Stimulated activated CD8-positive, alpha-beta memory T cell treated with anti-CD3 and anti-CD28 coated beads, Interleukin-4, amount 100 ng/mL, for 24 hours (primary cell): Measurements from ENCODE around the gene OPCML.

Source experiments
- DNase-seq: peaks from one replicate; pipeline ENCODE4 v3.0.0-alpha.2; 2020; ENCODE audit warnings: low read depth

The OPCML gene

DNA sequence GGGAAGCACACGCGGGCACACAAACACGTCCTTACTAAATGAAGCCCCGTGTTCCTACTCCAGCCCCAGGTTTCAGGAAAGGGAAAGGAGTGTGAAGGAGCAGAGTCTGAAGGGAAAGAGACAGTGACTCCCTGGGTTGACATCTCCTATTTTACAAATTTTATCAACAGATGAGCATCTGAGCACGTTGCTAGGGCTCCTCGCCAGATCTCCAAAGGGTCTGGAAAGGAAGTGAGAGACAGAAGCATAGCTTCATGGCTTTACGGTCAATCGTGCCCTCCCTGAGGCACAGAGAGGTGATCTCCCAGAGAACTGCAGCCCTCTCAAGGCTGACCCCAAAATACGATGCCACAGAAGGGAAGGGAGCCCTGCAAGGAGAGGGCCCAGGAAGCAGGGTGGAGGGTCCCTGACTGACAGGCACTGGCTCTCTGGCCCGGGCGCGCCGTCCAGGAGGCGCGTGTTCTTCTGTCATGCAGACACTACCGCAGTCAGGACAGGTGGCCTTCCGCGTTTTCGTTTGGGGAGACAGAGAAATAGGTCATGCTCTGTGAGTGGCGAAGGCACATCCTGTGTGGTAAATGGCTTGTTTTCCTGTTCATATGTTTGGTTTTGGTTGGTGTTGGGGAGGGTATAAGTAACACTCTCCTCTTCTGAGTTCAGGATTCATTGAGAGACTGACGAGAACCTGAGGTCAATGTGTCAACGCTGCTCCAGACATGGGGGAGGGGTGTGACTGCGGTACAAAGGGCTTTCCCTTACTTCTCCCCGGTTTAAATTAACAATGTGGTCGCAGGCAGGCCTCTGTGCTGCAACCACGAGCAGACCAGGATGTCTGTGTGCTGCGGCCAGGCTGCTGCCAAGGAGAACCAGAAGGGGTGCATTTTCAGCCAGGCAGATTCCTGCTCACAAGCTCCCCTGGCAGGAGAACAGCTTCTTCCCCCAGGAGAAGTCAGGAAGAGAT, 813.3 kb downstream of the OPCML start:
- DNase-seq: peak; percentile 17

DNA sequence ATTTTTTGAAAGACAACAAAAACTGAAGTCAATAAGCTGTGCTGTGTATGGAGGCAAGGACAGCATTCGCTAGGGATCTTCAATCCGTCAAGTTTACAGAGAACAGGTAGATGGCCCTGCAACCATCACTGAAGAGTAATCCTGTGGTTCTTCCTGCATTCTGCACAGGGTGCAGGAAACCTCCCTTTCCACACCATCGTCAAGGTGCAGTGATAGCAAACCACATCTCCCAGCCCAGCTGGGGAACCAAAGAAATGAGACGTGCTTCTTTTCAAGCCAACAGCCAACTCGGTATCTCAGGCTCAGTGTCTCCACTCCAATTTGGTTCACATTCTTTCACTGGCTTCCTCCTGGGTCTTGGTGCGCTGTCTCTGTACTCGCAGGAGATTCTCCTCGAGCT, 814.5 kb downstream of the OPCML start:
- DNase-seq: no peak

DNA sequence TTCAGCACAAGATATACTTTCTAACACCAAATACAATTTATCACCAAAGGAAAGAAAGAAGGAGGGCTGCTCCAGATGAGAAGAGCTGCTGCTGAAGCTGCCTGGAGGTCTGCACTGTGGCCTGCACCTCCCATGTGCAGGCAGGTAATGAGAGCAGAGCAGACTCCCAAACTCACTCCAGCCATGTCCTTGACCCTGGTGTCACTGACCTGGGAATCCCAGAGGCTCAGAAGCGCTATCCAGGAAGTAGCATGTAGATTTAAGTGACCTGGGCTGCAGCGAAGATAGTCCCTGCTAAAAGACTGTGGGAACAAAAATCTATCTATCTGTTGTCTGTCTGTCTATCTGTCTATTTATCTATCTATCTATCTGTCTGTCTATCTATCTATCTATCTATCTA, 816.3 kb downstream of the OPCML start:
- DNase-seq: no peak

DNA sequence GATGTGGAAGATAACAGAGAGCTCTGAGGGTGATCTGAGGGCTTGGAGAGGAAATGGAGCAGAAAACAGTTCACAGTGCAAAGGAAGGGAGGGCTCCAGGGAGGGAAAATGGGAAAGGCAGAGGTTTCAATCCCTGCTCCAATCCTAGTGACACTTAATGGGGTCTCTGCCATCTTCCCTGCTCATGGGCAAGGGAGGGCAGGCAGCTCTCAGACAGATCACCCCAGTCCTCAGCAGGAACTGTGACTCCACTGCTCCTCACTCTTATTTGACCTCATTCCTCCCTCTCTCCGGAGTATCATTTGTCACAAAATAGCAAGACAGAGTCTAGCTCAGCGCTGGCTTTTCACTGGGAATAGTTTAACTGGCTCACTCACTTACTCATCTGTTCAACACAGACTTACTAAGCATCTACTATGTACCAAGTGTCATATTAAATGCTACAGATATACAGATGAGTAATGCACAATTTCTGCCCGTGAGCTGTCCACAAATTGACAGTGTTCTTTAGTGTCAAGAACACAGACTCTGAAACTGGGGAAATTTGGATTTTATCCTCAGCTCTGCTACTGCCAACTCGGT, 817.4 kb downstream of the OPCML start:
- no peak for DNase-seq

DNA sequence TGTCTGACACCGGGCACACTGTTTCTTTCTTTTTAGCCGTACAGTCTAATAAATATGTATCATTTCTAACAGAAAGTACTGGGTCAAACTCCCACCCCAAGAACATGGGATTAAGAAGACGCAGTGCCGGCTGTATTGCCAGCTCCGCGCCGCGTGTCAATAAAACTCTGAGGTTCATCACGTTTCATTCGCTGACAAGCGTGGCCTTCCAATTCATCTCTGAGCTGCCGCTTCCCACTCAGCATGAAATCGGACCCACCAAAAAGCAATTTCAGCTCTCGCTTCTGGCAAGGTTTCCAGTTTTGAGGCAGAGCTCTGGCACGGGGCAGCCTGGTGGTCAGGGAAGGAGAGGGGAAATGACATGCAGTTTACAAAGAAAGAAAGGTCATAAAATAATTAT, 819.8 kb downstream of the OPCML start:
- no peak for DNase-seq

DNA sequence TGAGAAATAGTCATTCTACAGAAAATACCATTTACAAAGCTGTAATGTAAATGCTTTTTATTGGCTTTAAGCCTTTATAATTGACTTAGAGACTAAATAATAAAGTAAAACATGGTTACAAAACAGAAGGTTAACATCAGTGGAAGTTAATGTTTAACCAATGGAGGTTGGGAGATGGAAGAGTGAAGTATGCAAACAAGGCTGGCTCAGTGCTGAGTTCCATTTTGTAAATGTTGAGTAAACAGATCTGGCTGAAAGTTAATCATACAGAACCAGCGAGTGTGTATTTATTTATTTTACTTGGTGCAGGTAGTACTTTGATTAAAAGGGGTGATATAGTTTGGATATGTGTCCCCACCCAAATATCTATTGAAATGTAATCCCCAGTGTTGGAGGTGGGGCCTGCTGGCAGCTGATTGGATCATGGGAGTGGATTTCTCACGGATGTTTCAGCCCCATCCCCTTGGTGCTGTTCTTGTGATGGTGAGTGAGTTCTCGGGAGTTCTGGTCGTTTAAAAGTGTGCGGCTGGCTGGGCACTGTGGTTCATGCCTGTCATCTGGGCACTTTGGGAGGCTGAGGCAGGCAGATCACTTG, 827.4 kb downstream of the OPCML start:
- DNase-seq: no peak

DNA sequence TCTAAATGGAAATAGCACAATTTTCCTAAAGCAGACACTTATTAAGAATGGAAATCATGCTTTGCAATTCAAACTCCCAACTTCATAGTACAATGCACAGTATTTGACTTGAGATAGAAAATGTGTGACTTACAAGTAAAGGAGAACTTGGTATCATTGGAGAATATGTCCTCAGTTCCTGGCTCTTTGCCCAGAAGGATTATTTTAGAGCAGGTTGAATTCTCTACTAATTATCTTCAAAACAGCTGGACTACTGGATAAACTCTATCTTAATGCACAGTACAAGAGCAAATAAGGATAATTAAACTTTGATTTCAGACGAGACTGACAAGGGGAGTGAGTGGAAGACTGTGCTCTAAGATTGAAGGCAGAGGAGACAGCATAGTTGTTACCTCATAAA, 839.4 kb downstream of the OPCML start:
- DNase-seq: no peak

DNA sequence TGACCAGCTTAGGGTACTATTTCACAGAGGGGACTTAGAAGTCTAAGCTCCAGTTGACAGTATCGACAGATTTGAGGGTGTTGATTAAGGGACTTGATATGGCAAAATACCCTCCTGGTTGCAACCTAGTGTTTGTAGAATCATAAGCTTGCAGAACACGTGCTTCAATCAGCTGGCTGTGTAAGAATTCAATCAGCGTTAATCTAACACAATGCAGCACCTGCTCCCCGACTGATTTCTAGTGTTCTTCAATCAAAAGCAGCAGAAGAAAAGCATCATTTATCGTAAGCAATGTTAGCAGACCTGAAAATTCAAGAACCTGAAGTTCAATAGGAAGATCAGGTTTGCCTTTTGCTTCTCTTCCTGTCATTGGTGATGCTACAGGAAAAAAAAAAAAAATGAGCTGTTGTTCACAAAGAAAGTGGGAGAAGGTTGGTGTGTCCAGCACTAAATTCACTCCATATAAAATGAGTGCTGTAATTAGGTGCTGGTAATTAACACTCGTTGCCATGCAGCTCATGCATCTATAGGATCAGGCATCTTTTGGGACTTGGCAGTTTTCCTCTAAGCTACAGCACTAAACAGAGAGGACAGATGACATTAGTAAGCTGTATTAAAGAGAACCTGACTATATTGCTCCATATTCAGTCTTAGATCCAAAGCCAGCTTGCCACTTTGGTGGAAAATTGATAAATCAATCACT, 840.3 kb downstream of the OPCML start:
- DNase-seq: no peak

DNA sequence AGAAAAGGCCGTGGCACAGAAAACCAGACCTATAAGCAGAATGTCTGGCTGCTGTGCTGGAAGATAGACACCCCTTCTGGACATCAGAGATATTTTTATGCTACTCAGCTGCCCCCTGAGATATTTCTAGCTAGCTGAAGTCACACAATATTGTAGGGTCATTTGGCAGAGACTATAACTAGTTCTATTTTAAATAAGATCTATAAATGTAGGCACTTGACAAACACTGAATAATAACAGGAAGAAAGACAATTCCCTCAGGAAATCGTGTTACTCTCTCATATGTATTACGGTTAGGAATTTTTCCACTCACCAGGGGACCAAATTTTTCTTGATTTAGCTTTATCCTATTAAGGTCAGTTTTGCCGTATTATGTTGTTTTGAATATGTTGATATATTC, 845.4 kb downstream of the OPCML start:
- no peak for DNase-seq

DNA sequence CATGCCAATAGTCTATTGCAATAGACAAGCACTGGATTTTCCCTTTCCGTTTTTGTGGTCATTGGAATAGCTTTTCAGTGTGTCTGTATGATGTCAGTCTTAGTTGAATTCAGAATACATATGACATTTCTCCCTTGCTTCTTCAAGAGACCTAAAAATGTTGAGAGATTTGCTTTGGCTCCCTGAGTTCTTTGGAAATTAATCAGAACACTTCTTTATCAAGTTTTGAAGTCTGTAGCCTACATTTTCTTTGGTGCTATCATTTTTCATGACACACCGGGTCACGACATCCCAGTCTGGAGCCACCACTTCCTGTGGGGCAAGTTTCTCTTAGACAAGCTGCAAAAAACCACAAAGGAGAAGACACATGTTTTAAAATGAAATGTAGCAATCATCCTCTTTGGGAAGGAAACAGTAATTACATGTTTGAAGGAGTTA, 847.1 kb downstream of the OPCML start:
- DNase-seq: no peak

DNA sequence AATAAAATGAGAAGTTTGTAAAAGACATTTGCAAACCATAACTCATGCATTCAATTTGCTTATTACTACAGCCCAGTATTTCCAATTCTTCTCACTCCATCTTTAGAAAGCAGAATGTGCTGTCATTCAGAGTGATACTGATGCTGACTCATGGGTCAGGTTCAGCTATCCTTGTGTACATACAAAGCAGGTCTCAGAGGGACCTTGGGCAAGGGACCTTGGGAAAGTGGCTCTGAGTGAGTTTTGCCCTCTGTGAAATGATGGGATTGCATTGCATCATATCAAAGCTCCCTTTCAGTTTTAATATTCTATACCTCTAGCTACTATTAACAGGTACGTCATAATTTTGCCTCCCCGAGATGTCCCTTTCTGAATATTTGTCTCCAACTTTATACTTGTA, 848.7 kb downstream of the OPCML start:
- DNase-seq: no peak

DNA sequence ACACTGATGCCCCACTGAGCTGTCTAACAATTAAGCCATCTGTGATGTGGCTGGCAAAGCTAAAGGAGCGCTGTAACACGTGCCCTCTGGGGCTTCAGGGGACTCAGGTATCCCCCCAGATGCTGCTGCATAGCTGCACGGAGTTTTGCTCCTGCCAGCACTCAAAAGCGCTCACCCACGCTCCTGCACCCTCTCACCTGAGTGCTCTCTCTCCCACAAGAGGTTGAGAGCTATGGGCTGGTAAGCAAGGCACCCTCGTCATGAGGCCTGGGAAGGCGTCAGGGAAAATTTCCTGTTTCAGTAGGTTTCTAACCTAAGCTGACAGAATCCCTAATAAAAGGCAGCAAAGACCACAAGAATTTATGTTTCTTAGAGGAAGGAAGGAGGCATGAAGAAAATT, 850.3 kb downstream of the OPCML start:
- DNase-seq: no peak

DNA sequence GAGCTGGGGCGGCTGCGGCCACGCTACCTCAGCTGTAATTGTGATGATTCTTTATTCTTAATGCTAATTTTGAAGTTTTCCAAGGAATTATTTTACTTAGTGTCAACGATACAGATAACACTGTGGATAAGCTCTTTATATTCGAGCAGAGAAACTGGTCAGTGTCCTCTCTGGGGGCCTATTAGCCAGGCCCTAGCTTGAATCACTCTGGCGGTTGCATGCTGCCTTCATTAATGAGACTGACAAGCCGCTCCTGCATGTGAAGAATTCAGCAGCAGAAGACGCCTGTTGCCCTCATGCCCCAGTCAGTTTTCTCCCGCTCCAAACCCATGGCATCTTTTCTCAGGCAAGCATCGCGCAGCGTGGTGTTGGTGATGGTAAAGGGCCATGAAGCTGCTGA, 851.7 kb downstream of the OPCML start:
- DNase-seq: no peak

DNA sequence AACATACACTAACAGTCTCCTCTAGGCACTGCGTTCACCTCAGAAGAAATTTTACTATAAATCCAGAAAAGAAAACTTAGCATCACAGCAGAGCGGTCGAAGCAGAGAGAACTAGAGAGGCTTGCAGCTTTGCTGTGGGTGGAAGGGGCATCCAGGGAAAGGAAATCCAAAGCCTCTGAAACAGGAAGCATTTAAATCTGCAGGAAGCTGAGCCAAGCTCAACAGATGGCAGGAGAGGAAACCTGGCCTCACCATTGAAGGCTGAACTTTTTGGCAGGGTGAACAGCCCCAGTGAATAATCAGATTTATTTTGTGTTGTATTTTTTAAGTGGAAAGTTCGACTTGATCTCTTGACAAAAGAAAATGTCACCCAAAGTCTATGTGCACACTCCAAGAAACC, 858.1 kb downstream of the OPCML start:
- DNase-seq: no peak

DNA sequence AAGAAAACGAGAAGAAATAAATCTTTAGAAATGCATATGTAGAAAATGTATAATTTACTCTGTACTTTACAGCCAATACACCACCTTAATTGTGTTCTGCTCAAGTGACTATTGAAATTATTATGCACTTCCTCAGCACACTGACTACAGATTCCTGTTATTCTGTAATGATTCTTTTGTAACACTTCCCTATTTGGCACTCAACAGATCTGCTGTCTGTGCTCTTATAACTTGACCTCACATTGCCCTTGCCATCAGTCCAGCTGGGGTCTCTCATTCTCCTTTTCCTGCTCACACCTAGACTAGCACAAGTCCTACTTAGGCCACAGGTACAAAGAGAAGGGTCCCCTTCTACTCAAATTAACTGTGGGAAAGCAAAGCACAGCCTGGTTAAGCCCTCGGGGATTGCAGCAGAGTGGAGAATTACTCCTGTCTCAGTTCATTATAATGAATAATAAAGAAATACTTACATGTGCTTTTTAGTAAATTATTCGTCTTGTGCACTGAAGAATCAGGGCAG, 860.4 kb downstream of the OPCML start:
- no peak for DNase-seq

DNA sequence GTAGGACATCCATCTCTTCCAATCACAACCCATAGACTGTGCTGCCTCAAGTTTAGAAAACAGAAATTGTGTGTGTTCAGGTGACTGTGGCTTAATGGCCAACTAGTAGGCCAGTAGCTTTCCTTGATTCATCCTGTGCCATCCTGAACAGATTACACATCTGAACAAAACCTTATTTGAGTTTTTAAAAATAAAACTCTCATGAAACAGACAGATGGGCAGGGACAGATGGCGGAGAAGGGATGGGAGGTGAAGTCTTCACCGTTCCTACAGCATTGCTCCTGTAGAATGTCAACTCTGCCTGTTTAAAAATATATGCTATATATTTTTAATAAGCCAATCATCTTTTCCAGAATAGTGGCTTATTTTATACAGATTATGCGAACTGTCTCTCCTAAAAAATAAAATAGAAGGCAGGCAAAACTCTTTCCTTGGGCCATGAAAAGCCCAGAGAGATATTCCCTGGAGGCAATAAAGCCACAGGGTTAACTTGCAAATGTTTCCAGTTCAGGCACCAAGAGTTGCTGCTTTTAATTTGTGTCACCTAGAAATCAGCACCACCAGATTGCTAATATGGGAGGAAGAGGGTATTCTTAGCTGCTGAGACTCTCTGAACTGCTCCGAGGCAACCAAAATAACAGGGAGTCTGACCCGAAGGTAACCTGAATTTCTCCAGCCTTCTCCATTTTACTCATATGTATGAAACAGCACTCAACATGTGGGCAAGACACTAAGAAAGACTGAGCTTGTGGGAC, 861.2 kb downstream of the OPCML start:
- DNase-seq: no peak

DNA sequence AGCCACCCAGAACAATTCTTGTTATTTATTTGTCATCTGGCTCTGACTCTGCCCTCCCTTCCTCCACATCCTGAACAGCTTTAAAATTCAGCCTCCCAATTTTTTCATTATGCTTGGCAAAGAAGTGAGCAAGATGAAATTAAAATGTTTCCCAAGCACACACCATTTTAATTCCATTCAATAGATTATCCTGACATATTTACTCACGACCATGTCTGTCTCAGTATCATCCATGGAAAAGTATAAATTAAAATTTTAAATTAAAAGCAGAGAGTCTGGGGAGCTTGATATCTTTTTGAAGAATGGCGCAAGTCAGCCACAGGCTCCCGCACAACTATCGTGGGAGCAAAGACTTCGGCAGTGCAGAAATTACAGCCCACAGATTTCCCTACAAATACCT, 862.4 kb downstream of the OPCML start:
- DNase-seq: no peak

DNA sequence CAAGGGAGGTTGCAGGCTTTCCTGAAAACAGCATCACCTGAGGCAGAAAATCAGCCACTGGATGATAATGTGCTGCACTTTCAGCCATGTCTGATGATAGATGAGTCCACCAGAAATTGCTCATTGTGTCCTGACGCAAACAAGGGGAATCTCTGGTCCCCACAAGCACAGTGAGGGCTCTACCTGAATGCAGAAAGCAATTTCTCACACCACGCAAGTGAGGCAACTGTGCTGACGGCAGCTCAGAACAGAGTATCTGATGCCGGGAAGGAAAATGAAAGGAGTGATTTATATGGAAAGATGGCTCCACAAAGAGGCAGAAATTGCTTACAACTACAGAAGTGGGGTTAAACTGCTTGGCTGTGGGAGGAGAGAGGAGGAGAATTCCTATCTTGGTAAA, 867.1 kb downstream of the OPCML start:
- no peak for DNase-seq

DNA sequence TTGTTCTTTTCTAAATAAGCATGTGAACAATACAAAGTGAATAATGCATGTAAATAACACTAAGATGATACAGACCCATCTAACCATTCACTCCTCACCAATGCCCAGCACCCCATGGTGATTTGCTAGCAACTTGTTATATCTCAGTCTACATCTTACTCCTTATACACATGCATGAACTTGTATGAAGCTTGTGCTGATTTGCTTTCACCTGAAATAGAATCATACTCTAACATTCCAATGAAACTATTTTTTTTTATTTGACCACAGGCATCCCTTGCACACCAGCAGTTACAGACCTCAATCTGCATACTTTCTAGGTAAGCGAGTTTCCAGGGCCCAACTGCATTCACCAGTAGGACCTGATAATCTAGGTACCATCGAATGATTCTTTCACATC, 873.6 kb downstream of the OPCML start:
- no peak for DNase-seq

DNA sequence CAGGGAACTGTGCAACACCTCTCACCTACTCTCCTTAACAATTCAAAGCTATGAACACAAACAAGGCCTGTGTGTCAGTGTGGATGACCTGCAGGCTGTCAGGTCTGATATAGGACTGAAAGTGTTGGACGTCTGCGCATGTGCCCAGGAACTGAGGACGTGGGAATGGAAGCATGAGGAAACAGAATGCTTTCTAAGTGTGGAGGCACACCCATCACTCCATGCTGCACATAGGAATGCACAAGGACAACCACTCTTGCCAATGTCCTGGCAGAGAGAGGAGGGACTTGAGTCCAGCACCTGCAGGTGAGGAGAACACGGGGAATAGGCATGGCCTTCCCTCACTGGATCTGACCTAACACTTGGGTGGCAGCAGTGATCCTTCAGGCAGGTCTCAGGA, 874.3 kb downstream of the OPCML start:
- DNase-seq: no peak

DNA sequence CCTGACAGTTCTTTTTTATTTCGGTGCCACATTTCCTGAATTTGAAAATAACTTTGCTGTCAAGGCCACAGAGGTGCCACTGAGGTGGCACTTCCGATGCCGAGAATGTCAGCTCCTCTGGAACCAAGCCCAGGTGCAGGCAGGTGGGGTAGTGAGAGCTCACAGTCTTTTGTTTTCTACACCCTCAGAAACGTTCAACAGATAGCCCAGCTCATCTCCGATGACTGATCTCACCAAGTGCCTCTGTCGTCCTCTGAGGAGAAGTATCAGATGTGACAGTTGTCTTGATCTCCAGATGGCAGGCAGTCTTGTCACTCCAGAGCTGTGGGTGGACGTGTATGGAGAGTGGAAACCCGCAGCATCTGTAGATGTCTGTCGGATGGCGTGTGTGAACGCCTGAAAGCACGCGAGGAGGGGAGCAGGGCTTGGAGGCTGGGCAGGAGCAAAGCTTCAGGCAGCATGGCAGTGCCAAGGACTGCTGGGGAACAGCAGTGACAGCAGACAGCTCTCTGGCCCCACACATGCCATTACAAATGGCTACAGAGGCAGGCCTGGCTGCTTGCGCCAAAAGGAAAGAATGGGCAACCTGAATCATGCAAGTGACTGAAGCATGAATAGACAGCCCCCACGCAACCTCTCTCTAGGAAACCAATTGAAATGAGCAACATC, 877.0 kb downstream of the OPCML start:
- no peak for DNase-seq
